ENCODE results near the gene ITGB5. TPM values are rescaled to one million over a fixed set of nuclear protein-coding genes. Genes with fewer than 3 reads are reported as not detected.
A peak's percentile ranks its signal among the peaks of the same experiment; 100 is the strongest.

The ITGB5 gene
- total RNA-seq, 2 experiments from 2014 or later, result not detected

DNA sequence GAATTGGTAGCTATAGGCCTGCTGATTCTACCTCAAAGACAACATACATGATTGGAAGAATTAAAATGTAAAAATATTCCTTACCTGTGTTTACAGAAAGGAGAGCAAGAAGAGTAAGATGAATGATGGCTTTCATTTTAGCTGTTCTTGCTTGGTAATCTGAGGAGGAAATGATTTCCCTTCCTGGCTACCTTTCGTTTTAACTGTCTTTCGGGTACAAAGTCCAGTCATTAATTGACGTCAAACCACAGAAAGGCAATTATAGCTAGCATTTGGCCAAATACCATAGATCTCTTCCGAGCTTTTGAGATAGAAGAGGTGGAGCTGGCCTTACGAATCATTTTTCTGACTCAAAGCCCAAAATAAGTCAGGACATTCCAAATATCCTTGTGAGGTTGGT, 47.4 kb upstream of the ITGB5 start, which contains the start of gene MUC13:
Gene MUC13, minus strand, starts transcription at position 175 of the 400 bp plus-strand sequence. Its CDS starts 39 bp downstream, at position 136.
- no peaks in the 10 kb centered on the region for H3K4me1 ChIP-seq (ENCODE audit: insufficient read depth, low read length, poor library complexity, severe bottlenecking)
- H3K9me3 ChIP-seq (ENCODE audit: low read length), result no peaks in the 10 kb centered on the region
- no TSS peak for BruUV-seq (replicated peaks)
- H3K79me2 ChIP-seq (ENCODE audit: insufficient read depth, low read depth, low read length), result no peaks in the 10 kb centered on the region
- no peaks in the 10 kb centered on the region for H3K9me2 ChIP-seq (ENCODE audit: insufficient read depth, low read length)
- no peak for DNase-seq (ENCODE audit: low spot score)
- TF ChIP-seq, protein P1, sequence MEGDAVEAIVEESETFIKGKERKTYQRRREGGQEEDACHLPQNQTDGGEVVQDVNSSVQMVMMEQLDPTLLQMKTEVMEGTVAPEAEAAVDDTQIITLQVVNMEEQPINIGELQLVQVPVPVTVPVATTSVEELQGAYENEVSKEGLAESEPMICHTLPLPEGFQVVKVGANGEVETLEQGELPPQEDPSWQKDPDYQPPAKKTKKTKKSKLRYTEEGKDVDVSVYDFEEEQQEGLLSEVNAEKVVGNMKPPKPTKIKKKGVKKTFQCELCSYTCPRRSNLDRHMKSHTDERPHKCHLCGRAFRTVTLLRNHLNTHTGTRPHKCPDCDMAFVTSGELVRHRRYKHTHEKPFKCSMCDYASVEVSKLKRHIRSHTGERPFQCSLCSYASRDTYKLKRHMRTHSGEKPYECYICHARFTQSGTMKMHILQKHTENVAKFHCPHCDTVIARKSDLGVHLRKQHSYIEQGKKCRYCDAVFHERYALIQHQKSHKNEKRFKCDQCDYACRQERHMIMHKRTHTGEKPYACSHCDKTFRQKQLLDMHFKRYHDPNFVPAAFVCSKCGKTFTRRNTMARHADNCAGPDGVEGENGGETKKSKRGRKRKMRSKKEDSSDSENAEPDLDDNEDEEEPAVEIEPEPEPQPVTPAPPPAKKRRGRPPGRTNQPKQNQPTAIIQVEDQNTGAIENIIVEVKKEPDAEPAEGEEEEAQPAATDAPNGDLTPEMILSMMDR (conservative IDR thresholded peaks at IDR 0.05; ENCODE audit: low read length), result no peak
- TF ChIP-seq EZH2phosphoT487 (IDR thresholded peaks at IDR 0.05; ENCODE audit: borderline replicate concordance, low read depth, low read length), result no peak
- H3K36me3 ChIP-seq (ENCODE audit: insufficient read depth, low read length), result no peaks in the 10 kb centered on the region
- H4K20me1 ChIP-seq (ENCODE audit: insufficient read depth, low read length), result no peaks in the 10 kb centered on the region
- H3K4me2 ChIP-seq (ENCODE audit: low read length), result no peak within 1 kb of the TSS
- ChIA-PET CTCF (ENCODE audit: unreplicated experiment) (no interaction called here), POLR2A (no interaction called here)
- intact Hi-C loops (cut with micrococcal nuclease; ENCODE audit: unreplicated experiment), result no loop called here
- no peak within 1 kb of the TSS for H2AFZ ChIP-seq (ENCODE audit: low read length)
- H3K27ac ChIP-seq (ENCODE audit: low read depth, low read length, poor library complexity, severe bottlenecking), result no peak within 1 kb of the TSS
- H3K4me3 ChIP-seq (ENCODE audit: low read depth, low read length, poor library complexity, severe bottlenecking), result no peak within 1 kb of the TSS

DNA sequence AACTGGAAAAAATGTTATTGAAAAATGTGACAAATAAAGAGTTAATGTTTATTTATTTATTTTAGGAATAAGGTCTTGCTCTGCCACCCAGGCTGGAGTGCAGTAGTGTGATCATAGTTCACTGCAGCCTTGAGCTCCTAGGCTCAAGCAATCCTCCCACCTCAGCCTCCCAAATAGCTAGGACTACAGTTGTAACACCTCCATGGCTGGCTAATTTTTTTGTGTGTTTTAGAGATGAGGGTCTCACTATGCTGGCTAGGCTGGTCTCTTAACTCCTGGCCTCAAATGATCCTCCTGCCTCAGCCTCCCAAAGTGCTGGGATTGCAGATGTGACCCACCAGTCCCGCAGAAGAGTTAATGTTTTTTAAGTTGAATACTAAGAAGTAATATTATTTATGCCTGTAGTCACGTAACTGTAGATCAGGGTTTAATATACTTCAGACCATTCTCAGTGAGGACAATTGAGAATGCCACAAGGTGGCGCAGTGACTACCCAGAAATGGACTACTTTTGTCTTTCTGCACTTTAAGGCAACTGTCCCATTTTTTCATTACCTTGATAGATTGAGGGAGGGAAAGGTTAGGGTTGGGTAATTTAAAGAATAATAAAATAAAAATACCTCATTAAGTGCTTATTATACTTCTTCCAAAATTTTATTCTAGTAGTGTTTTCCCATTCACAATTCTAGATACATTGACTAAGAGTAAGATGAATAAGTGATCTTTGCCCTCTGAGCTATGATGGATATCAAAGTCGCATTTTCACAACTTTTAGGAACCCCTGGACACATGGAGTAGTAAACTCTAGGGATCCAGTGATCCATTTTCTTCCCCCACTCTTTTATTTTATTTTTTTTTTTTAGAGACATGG, 41.4 kb upstream of the ITGB5 start:
- Histone ChIP-seq H4K20me1 (ENCODE audit: insufficient read depth, low read length) (no peaks in the 10 kb centered on the region), H3K4me3 (ENCODE audit: low read depth, low read length, poor library complexity, severe bottlenecking) (no peak overlapping the region), H3K9me3 (ENCODE audit: low read length) (no peaks in the 10 kb centered on the region), H3K27ac (ENCODE audit: low read depth, low read length, poor library complexity, severe bottlenecking) (no peak overlapping the region), H2AFZ (ENCODE audit: low read length) (no peak overlapping the region), H3K4me2 (ENCODE audit: low read length) (no peak overlapping the region), H3K4me1 (ENCODE audit: insufficient read depth, low read length, poor library complexity, severe bottlenecking) (no peaks in the 10 kb centered on the region), H3K79me2 (ENCODE audit: insufficient read depth, low read depth, low read length) (no peaks in the 10 kb centered on the region), H3K36me3 (ENCODE audit: insufficient read depth, low read length) (no peaks in the 10 kb centered on the region), H3K9me2 (ENCODE audit: insufficient read depth, low read length) (no peaks in the 10 kb centered on the region)
- CTCF ChIA-PET (ENCODE audit: unreplicated experiment), result no interaction called here
- TF ChIP-seq EZH2phosphoT487 (IDR thresholded peaks at IDR 0.05; ENCODE audit: borderline replicate concordance, low read depth, low read length), result no peak
- TF ChIP-seq, protein P1 (conservative IDR thresholded peaks at IDR 0.05; ENCODE audit: low read length), result peak; percentile 90
- peak; percentile 60 for DNase-seq (ENCODE audit: low spot score)
- intact Hi-C loops (cut with micrococcal nuclease; ENCODE audit: unreplicated experiment), result loop anchor here (1.0 to 5.0 kb wide), 4 partner anchors 234 to 659 kb away; no protein-coding TSS in a partner anchor
- POLR2A ChIA-PET, result interaction anchor here (1.4 kb wide), 1 partner anchor 526 kb away, joined by 6 read pairs; no protein-coding TSS in a partner anchor
- BruUV-seq (replicated peaks), result no TSS peak

DNA sequence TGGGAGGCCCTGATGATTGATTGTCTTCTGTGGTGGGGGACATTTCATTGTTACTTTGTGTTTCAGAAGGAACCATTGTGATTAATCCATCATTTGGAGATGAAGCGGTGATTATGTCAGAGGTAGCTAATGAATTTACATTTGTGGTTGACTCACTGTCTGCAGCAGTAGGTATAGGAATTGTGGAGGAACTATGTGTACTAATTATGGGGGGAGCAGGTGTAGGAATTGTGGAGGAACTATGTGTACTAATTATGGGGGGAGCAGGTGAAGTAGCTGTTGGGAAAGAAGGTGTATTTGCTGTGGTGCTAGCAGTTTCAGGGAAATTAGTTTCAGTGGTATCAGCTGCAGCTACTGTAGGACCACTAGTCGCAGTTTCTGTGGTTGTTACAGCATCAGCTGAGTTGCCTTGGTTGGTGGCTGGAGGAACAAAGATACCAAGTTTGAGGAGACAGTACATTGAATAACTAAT, 40.4 kb upstream of the ITGB5 start:
- intact Hi-C loops (cut with micrococcal nuclease; ENCODE audit: unreplicated experiment), result loop anchor here (1.0 to 5.0 kb wide), 4 partner anchors 235 to 660 kb away; no protein-coding TSS in a partner anchor
- Histone ChIP-seq H3K9me2 (ENCODE audit: insufficient read depth, low read length) (no peaks in the 10 kb centered on the region), H3K4me2 (ENCODE audit: low read length) (no peak overlapping the region), H3K9me3 (ENCODE audit: low read length) (no peaks in the 10 kb centered on the region), H3K4me1 (ENCODE audit: insufficient read depth, low read length, poor library complexity, severe bottlenecking) (no peaks in the 10 kb centered on the region), H3K4me3 (ENCODE audit: low read depth, low read length, poor library complexity, severe bottlenecking) (no peak overlapping the region), H3K27ac (ENCODE audit: low read depth, low read length, poor library complexity, severe bottlenecking) (no peak overlapping the region), H2AFZ (ENCODE audit: low read length) (no peak overlapping the region), H3K36me3 (ENCODE audit: insufficient read depth, low read length) (no peaks in the 10 kb centered on the region), H4K20me1 (ENCODE audit: insufficient read depth, low read length) (no peaks in the 10 kb centered on the region), H3K79me2 (ENCODE audit: insufficient read depth, low read depth, low read length) (no peaks in the 10 kb centered on the region)
- TF ChIP-seq EZH2phosphoT487 (IDR thresholded peaks at IDR 0.05; ENCODE audit: borderline replicate concordance, low read depth, low read length), result no peak
- TF ChIP-seq, protein P1 (conservative IDR thresholded peaks at IDR 0.05; ENCODE audit: low read length), result no peak
- no TSS peak for BruUV-seq (replicated peaks)
- POLR2A ChIA-PET, result interaction anchor here (1.4 kb wide), 1 partner anchor 527 kb away, joined by 6 read pairs; no protein-coding TSS in a partner anchor
- CTCF ChIA-PET (ENCODE audit: unreplicated experiment), result no interaction called here
- DNase-seq (ENCODE audit: low spot score), result no peak
